D721Med (cell line): Measurements from ENCODE around the gene INPP5A.

Experiments
- DNase-seq: peaks from one replicate; pipeline ENCODE4 v3.0.0; 2011; ENCODE audit warnings: low spot score; ENCODE audit not compliant: insufficient read length
- FAIRE-seq: peaks from 2 replicates; lab custom pipeline; 2011; peaks lifted over from hg19 to GRCh38; lab: Jason Lieb, UNC
- CTCF ChIP-seq: IDR thresholded peaks from 2 replicates; pipeline ENCODE4 v1.5.1; 2012; ENCODE audit warnings: mild to moderate bottlenecking, control low read depth; ENCODE audit not compliant: insufficient read depth; ENCODE audit errors: missing control alignments

The INPP5A gene

GRCh38 chr10:132590094-132590751, 52.6 kb downstream of the INPP5A start:
- TF ChIP-seq CTCF = no peak
- FAIRE-seq (no peak), DNase-seq (no peak)

- TF ChIP-seq CTCF = no peak
- DNase-seq = no peak
- no peak for FAIRE-seq
Measured at GRCh38 chr10:132590752-132591121, 53.1 kb downstream of the INPP5A start.

GRCh38 chr10:132591166-132591971, 53.8 kb downstream of the INPP5A start:
- TF ChIP-seq CTCF = no peak
- FAIRE-seq = no peak
- DNase-seq = no peak

- DNase-seq = no peak
- FAIRE-seq = no peak
- no peak for TF ChIP-seq CTCF
Measured at GRCh38 chr10:132592790-132593383, 55.3 kb downstream of the INPP5A start.

- DNase-seq = no peak
- no peak for TF ChIP-seq CTCF
- no peak for FAIRE-seq
Measured at GRCh38 chr10:132593389-132593788, 55.8 kb downstream of the INPP5A start.

- TF ChIP-seq CTCF = no peak
- FAIRE-seq (no peak), DNase-seq (no peak)
Measured at GRCh38 chr10:132593900-132594876, 56.6 kb downstream of the INPP5A start.
